ENCODE data around the gene FIBCD1. TPM values are rescaled to one million over a fixed set of nuclear protein-coding genes. Genes with fewer than 3 reads are reported as not detected.

Gene FIBCD1
- polyA plus RNA-seq, 1 donor (not counting 4 experiments of a cell fraction or from before 2014, with no cell fraction given): 0.79 TPM

- no peak overlapping the region for H3K4me3 ChIP-seq (ENCODE audit: control insufficient read depth in 2 of 3, extremely low read depth in 1 of 3, insufficient read depth in 2 of 3, low read depth in 1 of 3, low read length in 3 of 3)
- dilution Hi-C loops (cut with MboI; ENCODE audit: extremely low pct_ligation_motif_present, low sequenced_read_pairs): no loop called here
- no peaks in the 10 kb centered on the region for H3K36me3 ChIP-seq (ENCODE audit: control insufficient read depth in 2 of 2, extremely low read depth in 1 of 2, insufficient read depth in 2 of 2, low read length in 2 of 2)
- H3K9ac ChIP-seq (ENCODE audit: control insufficient read depth, extremely low read depth, insufficient read depth, low read length): no peak overlapping the region
- no peaks in the 10 kb centered on the region for H3K9me3 ChIP-seq (ENCODE audit: control insufficient read depth, low read depth, low read length)
- H2AFZ ChIP-seq (ENCODE audit: control insufficient read depth, low read length): no peak overlapping the region
- peaks cover 43% of the 10 kb centered on the region for H3K27me3 ChIP-seq (ENCODE audit: control insufficient read depth, extremely low read depth, insufficient read depth, low read length)
- H3K79me2 ChIP-seq (ENCODE audit: control insufficient read depth, insufficient read depth, low read length): no peaks in the 10 kb centered on the region
- DNase-seq (ENCODE audit: low read depth, low spot score) (no peak), FAIRE-seq (no peak)
- peaks cover 4% of the 10 kb centered on the region for H4K20me1 ChIP-seq (ENCODE audit: control insufficient read depth, extremely low read depth, insufficient read depth, low read length)
- peaks cover 20% of the 10 kb centered on the region for H3K4me1 ChIP-seq (ENCODE audit: control insufficient read depth, extremely low read depth, insufficient read depth, low read length)
- H3K4me2 ChIP-seq (ENCODE audit: control insufficient read depth, extremely low read depth, insufficient read depth, low read depth, low read length): no peak overlapping the region
- H3K9me1 ChIP-seq (ENCODE audit: control insufficient read depth, extremely low read depth, insufficient read depth, low read length): no peaks in the 10 kb centered on the region
- no peak overlapping the region for H3K27ac ChIP-seq (ENCODE audit: control insufficient read depth, insufficient read depth, low read length)
- no peak for TF ChIP-seq EZH2 (IDR thresholded peaks at IDR 0.05; ENCODE audit: low read length)
- no peak for TF ChIP-seq CTCF (optimal IDR thresholded peaks at IDR 0.05 in 1 of 3, IDR thresholded peaks at IDR 0.05 in 1 of 3, conservative IDR thresholded peaks at IDR 0.05 in 1 of 3; ENCODE audit: extremely low read depth in 1 of 3, insufficient read depth in 2 of 3, low read length in 3 of 3)
Observed at GRCh38 chr9:130943777-130944176, 4.7 kb upstream of the FIBCD1 start.

GRCh38 chr9:130943221-130943620 lies 4.2 kb upstream of the FIBCD1 start:
- FAIRE-seq (no peak), DNase-seq (ENCODE audit: low read depth, low spot score) (no peak)
- H3K4me1 ChIP-seq (ENCODE audit: control insufficient read depth, extremely low read depth, insufficient read depth, low read length): peaks cover 19% of the 10 kb centered on the region
- no peak overlapping the region for H3K4me2 ChIP-seq (ENCODE audit: control insufficient read depth, extremely low read depth, insufficient read depth, low read depth, low read length)
- no peaks in the 10 kb centered on the region for H3K9me3 ChIP-seq (ENCODE audit: control insufficient read depth, low read depth, low read length)
- no peak overlapping the region for H3K27ac ChIP-seq (ENCODE audit: control insufficient read depth, insufficient read depth, low read length)
- H3K79me2 ChIP-seq (ENCODE audit: control insufficient read depth, insufficient read depth, low read length): no peaks in the 10 kb centered on the region
- no peak overlapping the region for H3K4me3 ChIP-seq (ENCODE audit: control insufficient read depth in 2 of 3, extremely low read depth in 1 of 3, insufficient read depth in 2 of 3, low read depth in 1 of 3, low read length in 3 of 3)
- TF ChIP-seq EZH2 (IDR thresholded peaks at IDR 0.05; ENCODE audit: low read length) (no peak), CTCF (optimal IDR thresholded peaks at IDR 0.05 in 1 of 3, IDR thresholded peaks at IDR 0.05 in 1 of 3, conservative IDR thresholded peaks at IDR 0.05 in 1 of 3; ENCODE audit: extremely low read depth in 1 of 3, insufficient read depth in 2 of 3, low read length in 3 of 3) (no peak)
- dilution Hi-C loops (cut with MboI; ENCODE audit: extremely low pct_ligation_motif_present, low sequenced_read_pairs): no loop called here
- peaks cover 46% of the 10 kb centered on the region for H3K27me3 ChIP-seq (ENCODE audit: control insufficient read depth, extremely low read depth, insufficient read depth, low read length)
- H4K20me1 ChIP-seq (ENCODE audit: control insufficient read depth, extremely low read depth, insufficient read depth, low read length): peaks cover 4% of the 10 kb centered on the region
- H3K9ac ChIP-seq (ENCODE audit: control insufficient read depth, extremely low read depth, insufficient read depth, low read length): no peak overlapping the region
- H2AFZ ChIP-seq (ENCODE audit: control insufficient read depth, low read length): no peak overlapping the region
- H3K9me1 ChIP-seq (ENCODE audit: control insufficient read depth, extremely low read depth, insufficient read depth, low read length): no peaks in the 10 kb centered on the region
- H3K36me3 ChIP-seq (ENCODE audit: control insufficient read depth in 2 of 2, extremely low read depth in 1 of 2, insufficient read depth in 2 of 2, low read length in 2 of 2): no peaks in the 10 kb centered on the region

All from keratinocyte (primary cell).